Trophoblast cell (in vitro differentiated cells and primary cell): ENCODE data around the gene PRELID1.

Experiments used
- DNase-seq, 2 donors: peaks; one replicate each; pipeline ENCODE4 v3.0.0-alpha.2; 2016
- H2AFZ ChIP-seq: 2 replicates; pipeline ENCODE4 v1.6.1; 2013; ENCODE audit warnings: low read length, moderate library complexity, mild to moderate bottlenecking; ENCODE audit not compliant: insufficient read depth, poor library complexity
- H2AK5ac ChIP-seq: 2 replicates; pipeline ENCODE4 v1.6.1; 2013; ENCODE audit warnings: mild to moderate bottlenecking, low read length
- H2BK120ac ChIP-seq: 2 replicates; pipeline ENCODE4 v1.6.1; 2013; ENCODE audit warnings: low read length, mild to moderate bottlenecking, moderate library complexity; ENCODE audit not compliant: insufficient read depth, poor library complexity
- H2BK12ac ChIP-seq: 2 replicates; pipeline ENCODE4 v1.6.1; 2013; ENCODE audit warnings: mild to moderate bottlenecking, low read length, moderate library complexity
- H2BK5ac ChIP-seq: 2 replicates; pipeline ENCODE4 v1.6.1; 2013; ENCODE audit warnings: low read length, low read depth, moderate library complexity, mild to moderate bottlenecking; ENCODE audit not compliant: poor library complexity
- H3K14ac ChIP-seq: 2 replicates; pipeline ENCODE4 v1.6.1; 2013; ENCODE audit warnings: mild to moderate bottlenecking, low read length
- H3K18ac ChIP-seq: 2 replicates; pipeline ENCODE4 v1.6.1; 2013; ENCODE audit warnings: mild to moderate bottlenecking, low read length
- H3K23ac ChIP-seq: 2 replicates; pipeline ENCODE4 v1.6.1; 2013; ENCODE audit warnings: low read length
- H3K27ac ChIP-seq: 2 replicates; pipeline ENCODE4 v1.5.1; 2013; ENCODE audit warnings: low read depth, mild to moderate bottlenecking, inconsistent platforms, low read length, moderate library complexity
- H3K27me3 ChIP-seq: 2 replicates; pipeline ENCODE4 v1.6.1; 2013; ENCODE audit warnings: inconsistent platforms, mild to moderate bottlenecking, low read length, moderate library complexity; ENCODE audit not compliant: insufficient read depth
- H3K36me3 ChIP-seq, 2 experiments: 1 replicate in 1 of 2; 2 replicates in 1 of 2; pipeline ENCODE4 v1.6.1; 2013; ENCODE audit warnings: low read length in 2 of 2, mild to moderate bottlenecking in 2 of 2, moderate library complexity in 1 of 2; ENCODE audit not compliant: insufficient read depth in 2 of 2, control insufficient read depth in 1 of 2
- H3K4ac ChIP-seq: 2 replicates; pipeline ENCODE4 v1.6.1; 2013; ENCODE audit warnings: low read depth, mild to moderate bottlenecking, low read length, moderate library complexity
- H3K4me1 ChIP-seq, 2 experiments: 1 replicate in 1 of 2; 2 replicates in 1 of 2; pipeline ENCODE4 v1.6.1; 2013; ENCODE audit warnings: low read length in 2 of 2, mild to moderate bottlenecking in 2 of 2, moderate library complexity in 1 of 2; ENCODE audit not compliant: insufficient read depth in 2 of 2, control insufficient read depth in 1 of 2
- H3K4me2 ChIP-seq: 2 replicates; pipeline ENCODE4 v1.6.1; 2013; ENCODE audit warnings: inconsistent platforms, mild to moderate bottlenecking, low read length, moderate library complexity
- H3K4me3 ChIP-seq: 2 replicates; pipeline ENCODE4 v1.5.1; 2013; ENCODE audit warnings: mild to moderate bottlenecking, low read depth, low read length, inconsistent platforms
- H3K79me1 ChIP-seq: one replicate; pipeline ENCODE4 v1.6.1; 2013; ENCODE audit warnings: low read length
- H3K79me2 ChIP-seq: 2 replicates; pipeline ENCODE4 v1.6.1; 2013; ENCODE audit warnings: low read length, mild to moderate bottlenecking; ENCODE audit not compliant: control insufficient read depth, insufficient read depth, poor library complexity
- H3K9ac ChIP-seq: 2 replicates; pipeline ENCODE4 v1.6.1; 2013; ENCODE audit warnings: mild to moderate bottlenecking, low read length
- H3K9me3 ChIP-seq: 2 replicates; pipeline ENCODE4 v1.6.1; 2013; ENCODE audit warnings: low read depth, mild to moderate bottlenecking, control low read depth, inconsistent platforms, low read length; ENCODE audit not compliant: insufficient read depth
- H4K12ac ChIP-seq: 2 replicates; pipeline ENCODE4 v1.6.1; 2013; ENCODE audit warnings: low read depth, mild to moderate bottlenecking, low read length, moderate library complexity
- H4K8ac ChIP-seq: 2 replicates; pipeline ENCODE4 v1.6.1; 2013; ENCODE audit warnings: low read depth, mild to moderate bottlenecking, low read length, moderate library complexity
- H4K91ac ChIP-seq: one replicate; pipeline ENCODE4 v1.6.1; 2013; ENCODE audit warnings: low read depth, mild to moderate bottlenecking, low read length, moderate library complexity
- WGBS: extraction: QIAGEN DNeasy Blood & Tissue Kit; methylation state at CpG from one replicate; pipeline ENCODE4 v1.1.7; 2013; ENCODE audit warnings: missing lambda C conversion rate; ENCODE audit not compliant: insufficient read length, insufficient coverage; ENCODE audit errors: extremely low coverage; 5-methylcytosine and 5-hydroxymethylcytosine counted together

Gene PRELID1

GRCh38 chr5:177332896-177333260 lies 29.3 kb downstream of the PRELID1 start:
- peak overlapping the region; percentile 37 for H4K12ac ChIP-seq
- H4K91ac ChIP-seq: no peak overlapping the region
- peaks cover 77 to 84% of the 10 kb centered on the region in 2 experiments for H3K36me3 ChIP-seq
- peak overlapping the region; percentile 42 for H3K4ac ChIP-seq
- no peak overlapping the region for H3K14ac ChIP-seq
- no peaks in the 10 kb centered on the region for H3K27me3 ChIP-seq
- DNase-seq: no peak
- peaks cover 0 to 1% of the 10 kb centered on the region in 2 experiments for H3K4me1 ChIP-seq
- no peak overlapping the region for H2BK12ac ChIP-seq
- H3K79me2 ChIP-seq: no peaks in the 10 kb centered on the region
- no peak overlapping the region for H3K4me2 ChIP-seq
- no peak overlapping the region for H3K27ac ChIP-seq
- H2BK5ac ChIP-seq: no peak overlapping the region
- H2BK120ac ChIP-seq: no peak overlapping the region
- H2AFZ ChIP-seq: no peak overlapping the region
- H2AK5ac ChIP-seq: no peak overlapping the region
- H3K4me3 ChIP-seq: peak overlapping the region; percentile 25
- no peak overlapping the region for H3K18ac ChIP-seq
- no peak overlapping the region for H4K8ac ChIP-seq
- H3K9me3 ChIP-seq: no peaks in the 10 kb centered on the region
- H3K9ac ChIP-seq: no peak overlapping the region
- no CpG with 5 or more reads among the region's 13 CpGs for WGBS
- peaks cover 2% of the 10 kb centered on the region for H3K79me1 ChIP-seq
- no peak overlapping the region for H3K23ac ChIP-seq

- H3K4me2 ChIP-seq: no peak overlapping the region
- peaks cover 84 to 89% of the 10 kb centered on the region in 2 experiments for H3K36me3 ChIP-seq
- no peak overlapping the region for H3K18ac ChIP-seq
- no peak for DNase-seq
- no peak overlapping the region for H3K4me3 ChIP-seq
- no CpG with 5 or more reads among the region's 16 CpGs for WGBS
- H3K79me1 ChIP-seq: no peaks in the 10 kb centered on the region
- no peak overlapping the region for H2AFZ ChIP-seq
- H3K14ac ChIP-seq: no peak overlapping the region
- H3K27me3 ChIP-seq: no peaks in the 10 kb centered on the region
- no peak overlapping the region for H3K9ac ChIP-seq
- H2BK12ac ChIP-seq: no peak overlapping the region
- H4K12ac ChIP-seq: no peak overlapping the region
- no peak overlapping the region for H3K23ac ChIP-seq
- H3K4me1 ChIP-seq: no peaks in the 10 kb centered on the region
- H3K9me3 ChIP-seq: no peaks in the 10 kb centered on the region
- H4K8ac ChIP-seq: no peak overlapping the region
- no peaks in the 10 kb centered on the region for H3K79me2 ChIP-seq
- no peak overlapping the region for H2BK5ac ChIP-seq
- no peak overlapping the region for H2AK5ac ChIP-seq
- no peak overlapping the region for H3K27ac ChIP-seq
- H4K91ac ChIP-seq: no peak overlapping the region
- H2BK120ac ChIP-seq: no peak overlapping the region
- no peak overlapping the region for H3K4ac ChIP-seq
Measured at GRCh38 chr5:177333420-177334154, 30.0 kb downstream of the PRELID1 start.

DNA sequence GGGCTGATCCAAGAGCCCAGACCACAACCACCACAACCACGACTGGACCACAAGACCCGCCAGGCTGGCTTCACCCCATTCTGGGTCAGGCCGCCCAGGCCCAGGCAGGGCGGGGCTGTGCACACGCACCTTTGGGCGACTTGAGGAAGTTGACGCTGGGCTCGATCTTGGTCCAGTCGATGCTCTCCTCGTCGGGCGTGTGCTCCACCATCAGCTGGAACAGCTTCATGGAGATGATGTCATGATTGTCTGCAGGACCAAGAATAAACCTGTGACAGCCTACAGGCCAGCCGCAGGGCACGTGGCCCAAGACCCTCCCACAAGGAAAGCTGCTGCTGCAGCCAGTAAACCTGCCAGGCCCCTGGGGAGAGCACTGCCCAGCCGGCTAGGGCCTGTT lies 30.6 kb downstream of the PRELID1 start:
- H3K18ac ChIP-seq: no peak overlapping the region
- H3K9me3 ChIP-seq: no peaks in the 10 kb centered on the region
- DNase-seq: no peak
- H3K4ac ChIP-seq: no peak overlapping the region
- H2BK5ac ChIP-seq: no peak overlapping the region
- peaks cover 89 to 94% of the 10 kb centered on the region in 2 experiments for H3K36me3 ChIP-seq
- H3K27me3 ChIP-seq: no peaks in the 10 kb centered on the region
- no peaks in the 10 kb centered on the region for H3K79me1 ChIP-seq
- H2AFZ ChIP-seq: no peak overlapping the region
- H3K4me3 ChIP-seq: no peak overlapping the region
- no peak overlapping the region for H3K27ac ChIP-seq
- no peak overlapping the region for H2AK5ac ChIP-seq
- peaks cover 0 to 1% of the 10 kb centered on the region in 2 experiments for H3K4me1 ChIP-seq
- H4K12ac ChIP-seq: no peak overlapping the region
- H2BK12ac ChIP-seq: no peak overlapping the region
- no peak overlapping the region for H4K91ac ChIP-seq
- no peak overlapping the region for H3K4me2 ChIP-seq
- WGBS: no CpG with 5 or more reads among the region's 15 CpGs
- no peak overlapping the region for H3K23ac ChIP-seq
- H3K9ac ChIP-seq: no peak overlapping the region
- no peak overlapping the region for H2BK120ac ChIP-seq
- no peak overlapping the region for H4K8ac ChIP-seq
- no peaks in the 10 kb centered on the region for H3K79me2 ChIP-seq
- H3K14ac ChIP-seq: no peak overlapping the region

- Histone ChIP-seq H3K4ac (no peak overlapping the region), H3K14ac (no peak overlapping the region), H3K4me1 (peaks cover 0 to 3% of the 10 kb centered on the region in 2 experiments), H3K4me3 (no peak overlapping the region), H3K27ac (no peak overlapping the region), H2BK12ac (no peak overlapping the region), H3K4me2 (no peak overlapping the region), H3K9me3 (no peaks in the 10 kb centered on the region), H3K18ac (no peak overlapping the region), H4K12ac (no peak overlapping the region), H4K91ac (no peak overlapping the region), H3K9ac (no peak overlapping the region), H2BK5ac (no peak overlapping the region), H3K23ac (no peak overlapping the region), H2AK5ac (no peak overlapping the region), H3K36me3 (peaks cover 88 to 94% of the 10 kb centered on the region in 2 experiments), H3K79me1 (no peaks in the 10 kb centered on the region), H4K8ac (no peak overlapping the region), H2BK120ac (no peak overlapping the region), H3K27me3 (no peaks in the 10 kb centered on the region), H3K79me2 (no peaks in the 10 kb centered on the region), H2AFZ (no peak overlapping the region)
- DNase-seq: no peak
- WGBS: no CpG with 5 or more reads among the region's 21 CpGs
Measured at GRCh38 chr5:177334781-177335700, 31.4 kb downstream of the PRELID1 start.
